ENCODE results near the gene GSTM1.
A peak's percentile ranks its signal among the peaks of the same experiment; 100 is the strongest.

DNA sequence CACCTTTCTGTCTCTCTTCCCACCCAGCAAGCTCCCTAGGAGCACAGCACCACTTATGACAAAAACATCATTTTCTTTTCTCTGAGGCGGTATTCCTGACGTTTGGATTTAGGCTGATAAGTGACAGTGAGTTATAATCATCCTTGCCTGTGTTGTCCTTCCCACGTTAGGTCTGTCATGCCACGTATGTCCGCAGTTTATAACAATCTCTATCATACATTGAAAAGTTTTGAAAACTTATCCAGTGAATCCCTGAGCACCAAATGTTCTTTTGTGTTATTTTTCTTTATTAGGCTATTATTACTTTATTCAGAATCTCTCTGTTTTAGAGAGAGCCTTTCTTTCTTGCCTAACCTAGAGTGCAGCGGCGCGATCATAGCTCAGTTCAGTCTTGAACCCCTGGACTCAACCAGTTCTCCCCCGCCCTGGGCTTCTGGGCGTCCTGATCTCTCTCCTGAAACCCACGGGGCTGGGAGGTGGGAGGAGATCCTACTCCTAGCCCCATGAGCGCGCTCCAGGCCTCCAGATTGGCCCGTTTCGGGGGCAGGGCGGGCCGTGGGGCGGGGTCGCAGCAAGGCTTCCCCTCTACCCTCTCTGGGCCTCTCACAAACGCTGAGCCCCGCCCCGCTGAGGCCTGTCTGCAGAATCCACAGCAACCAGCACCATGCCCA, 20.0 kb upstream of the GSTM1 start, which contains the start of gene GSTM2:
- peak in 1 of 2 donors; percentile 64 for TF ChIP-seq POLR2A (IDR thresholded peaks at IDR 0.05)
- TF ChIP-seq, protein P1, sequence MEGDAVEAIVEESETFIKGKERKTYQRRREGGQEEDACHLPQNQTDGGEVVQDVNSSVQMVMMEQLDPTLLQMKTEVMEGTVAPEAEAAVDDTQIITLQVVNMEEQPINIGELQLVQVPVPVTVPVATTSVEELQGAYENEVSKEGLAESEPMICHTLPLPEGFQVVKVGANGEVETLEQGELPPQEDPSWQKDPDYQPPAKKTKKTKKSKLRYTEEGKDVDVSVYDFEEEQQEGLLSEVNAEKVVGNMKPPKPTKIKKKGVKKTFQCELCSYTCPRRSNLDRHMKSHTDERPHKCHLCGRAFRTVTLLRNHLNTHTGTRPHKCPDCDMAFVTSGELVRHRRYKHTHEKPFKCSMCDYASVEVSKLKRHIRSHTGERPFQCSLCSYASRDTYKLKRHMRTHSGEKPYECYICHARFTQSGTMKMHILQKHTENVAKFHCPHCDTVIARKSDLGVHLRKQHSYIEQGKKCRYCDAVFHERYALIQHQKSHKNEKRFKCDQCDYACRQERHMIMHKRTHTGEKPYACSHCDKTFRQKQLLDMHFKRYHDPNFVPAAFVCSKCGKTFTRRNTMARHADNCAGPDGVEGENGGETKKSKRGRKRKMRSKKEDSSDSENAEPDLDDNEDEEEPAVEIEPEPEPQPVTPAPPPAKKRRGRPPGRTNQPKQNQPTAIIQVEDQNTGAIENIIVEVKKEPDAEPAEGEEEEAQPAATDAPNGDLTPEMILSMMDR (IDR thresholded peaks at IDR 0.05): no peak

Data from thyroid gland (tissue), 4 donors.